K562 (cell line): ENCODE results near the gene GLRX. TPM values are rescaled to one million over a fixed set of nuclear protein-coding genes. Genes with fewer than 3 reads are reported as not detected.

ENCODE experiments used
- CHAMP1 ChIP-seq: fragments of 450-650 bp; IDR thresholded peaks from 2 replicates; pipeline ENCODE4 v1.6.1; 2016; ENCODE audit warnings: mild to moderate bottlenecking
- DNMT1 ChIP-seq: fragments of 450-650 bp; IDR thresholded peaks from 2 replicates; pipeline ENCODE4 v1.6.1; 2016; ENCODE audit warnings: antibody characterized with exemption, mild to moderate bottlenecking
- ETS1 ChIP-seq: conservative IDR thresholded peaks from 2 replicates; pipeline ENCODE4 v1.6.1; 2011; ENCODE audit warnings: low read depth, mild to moderate bottlenecking, low read length; ENCODE audit not compliant: control insufficient read depth
- ETV1 ChIP-seq: fragments of 450-650 bp; conservative IDR thresholded peaks from 2 replicates; pipeline ENCODE4 v1.6.1; 2016; ENCODE audit warnings: missing genetic modification characterization, control low read depth, low read depth, missing compliant biosample characterization
- HMGN3 ChIP-seq: IDR thresholded peaks from 2 replicates; pipeline ENCODE4 v1.6.1; 2011; ENCODE audit warnings: borderline replicate concordance, low read depth, mild to moderate bottlenecking, mixed read lengths, low read length; ENCODE audit not compliant: insufficient read length; ENCODE audit errors: extremely low read depth
- MCM7 ChIP-seq, 2 experiments: fragments of 450-650 bp; IDR thresholded peaks; 2 replicates each; pipeline ENCODE4 v1.6.1; 2016 to 2018
- MLX ChIP-seq, 2 experiments: fragments of 450-650 bp in 1 of 2; sonication (generic) in 1 of 2; formaldehyde crosslinking; conservative IDR thresholded peaks; 2 replicates each; pipeline versions ENCODE4 v1.4.0 to v1.8.1; 2020 to 2022; ENCODE audit warnings: mild to moderate bottlenecking in 1 of 2, missing genetic modification reagents in 1 of 2
- POLR2A ChIP-seq: fragments of 450-650 bp; conservative IDR thresholded peaks from 2 replicates; pipeline ENCODE4 v1.6.1; 2016
- PREB ChIP-seq: sonication (generic); formaldehyde crosslinking; IDR thresholded peaks from 2 replicates; pipeline ENCODE4 v1.8.1; 2023; ENCODE audit warnings: mild to moderate bottlenecking, missing genetic modification reagents
- RBBP5 ChIP-seq: fragments of 200-600 bp; sonication (generic); IDR thresholded peaks from 2 replicates; pipeline ENCODE4 v1.6.1; 2012; ENCODE audit warnings: borderline replicate concordance, mild to moderate bottlenecking, low read length, control low read depth, inconsistent platforms; ENCODE audit not compliant: insufficient read depth, poor library complexity, severe bottlenecking
- SAFB ChIP-seq: fragments of 200-400 bp; formaldehyde crosslinking; IDR thresholded peaks from 2 replicates; pipeline ENCODE4 v1.6.1; 2017; ENCODE audit warnings: low read depth, low read length, borderline replicate concordance
- SAP30 ChIP-seq: fragments of 200-600 bp; sonication (generic); IDR thresholded peaks from 2 replicates; pipeline ENCODE4 v1.6.1; 2012; ENCODE audit warnings: borderline replicate concordance, low read depth, mild to moderate bottlenecking, moderate library complexity, low read length, control low read depth, inconsistent platforms; ENCODE audit not compliant: insufficient read depth, poor library complexity, severe bottlenecking
- ZC3H4 ChIP-seq: sonication (generic); formaldehyde crosslinking; IDR thresholded peaks from 2 replicates; pipeline ENCODE4 v1.9.0; 2021; ENCODE audit warnings: missing genetic modification reagents, borderline replicate concordance
- ZNF449 ChIP-seq: fragments of 250-450 bp; sonication (Bioruptor Pico); IDR thresholded peaks from 2 replicates; pipeline ENCODE4 v1.8.0; 2022; ENCODE audit warnings: moderate library complexity, mild to moderate bottlenecking, inconsistent platforms
- polyA plus RNA-seq, 8 experiments: library from polyadenylated mRNA; depleted of rRNA in 4 of 8; stranded (reverse) in 5 of 8; unstranded in 3 of 8; fragments of >200 nt; fragmentation: Nextera tagmentation in 2 of 8; fragmentation: Illumina TruSeq in 1 of 8; extraction: Ambion mirVana in 2 of 8; extraction: Trizol in 1 of 8; gene quantifications; 2 replicates each; pipeline versions ENCODE4 v1.2.1 to v1.2.3, GENCODE V29; 2011 to 2014; ENCODE audit warnings: inconsistent platforms in 1 of 8, missing spikeins in 1 of 8
- total RNA-seq, 7 experiments: library from RNA; depleted of rRNA in 6 of 7; stranded (reverse); fragments of >200 nt in 6 of 7; fragmentation: Illumina TruSeq in 2 of 7; extraction: Trizol in 2 of 7; gene quantifications; 2 replicates each; pipeline versions ENCODE4 v1.2.1 to v1.2.3, GENCODE V29; 2011 to 2021; ENCODE audit warnings: low replicate concordance in 1 of 7
- TF ChIP-seq, protein P1 (sequence below): fragments of 450-650 bp; formaldehyde crosslinking; IDR thresholded peaks from 2 replicates; pipeline ENCODE4 v1.4.0; 2020; ENCODE audit warnings: mild to moderate bottlenecking, moderate library complexity
- TF ChIP-seq, protein P2 (sequence below): sonication (generic); formaldehyde crosslinking; IDR thresholded peaks from 2 replicates; pipeline ENCODE4 v1.8.1; 2022; ENCODE audit warnings: missing genetic modification reagents

GLRX gene
- total and polyA plus RNA-seq, 9 of the 15 experiments (the other 6 are each of a cell fraction or from before 2014, with no cell fraction given) = 2.3 to 11.2 (median 4.6) TPM

- TF ChIP-seq ETS1 (no peak), ZC3H4 (CRISPR knock-in tag) (no peak), HMGN3 (no peak), ETV1 (no peak), PREB (CRISPR knock-in tag) (no peak), SAP30 (no peak), ZNF449 (CRISPR knock-in tag) (no peak), RBBP5 (no peak), DNMT1 (no peak), MLX (CRISPR knock-in tag; conservative IDR thresholded peaks at IDR 0.05) (no peak), SAFB (no peak), MCM7 (IDR thresholded peaks at IDR 0.05) (no peak), POLR2A (peak; percentile 42; the same call in 1 of the 2 replicates), CHAMP1 (0 out of 2 replicates have a peak, but pooled peaks have one; percentile 23)
- TF ChIP-seq, protein P1, sequence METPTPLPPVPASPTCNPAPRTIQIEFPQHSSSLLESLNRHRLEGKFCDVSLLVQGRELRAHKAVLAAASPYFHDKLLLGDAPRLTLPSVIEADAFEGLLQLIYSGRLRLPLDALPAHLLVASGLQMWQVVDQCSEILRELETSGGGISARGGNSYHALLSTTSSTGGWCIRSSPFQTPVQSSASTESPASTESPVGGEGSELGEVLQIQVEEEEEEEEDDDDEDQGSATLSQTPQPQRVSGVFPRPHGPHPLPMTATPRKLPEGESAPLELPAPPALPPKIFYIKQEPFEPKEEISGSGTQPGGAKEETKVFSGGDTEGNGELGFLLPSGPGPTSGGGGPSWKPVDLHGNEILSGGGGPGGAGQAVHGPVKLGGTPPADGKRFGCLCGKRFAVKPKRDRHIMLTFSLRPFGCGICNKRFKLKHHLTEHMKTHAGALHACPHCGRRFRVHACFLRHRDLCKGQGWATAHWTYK (CRISPR knock-in tag) = no peak
- TF ChIP-seq, protein P2, sequence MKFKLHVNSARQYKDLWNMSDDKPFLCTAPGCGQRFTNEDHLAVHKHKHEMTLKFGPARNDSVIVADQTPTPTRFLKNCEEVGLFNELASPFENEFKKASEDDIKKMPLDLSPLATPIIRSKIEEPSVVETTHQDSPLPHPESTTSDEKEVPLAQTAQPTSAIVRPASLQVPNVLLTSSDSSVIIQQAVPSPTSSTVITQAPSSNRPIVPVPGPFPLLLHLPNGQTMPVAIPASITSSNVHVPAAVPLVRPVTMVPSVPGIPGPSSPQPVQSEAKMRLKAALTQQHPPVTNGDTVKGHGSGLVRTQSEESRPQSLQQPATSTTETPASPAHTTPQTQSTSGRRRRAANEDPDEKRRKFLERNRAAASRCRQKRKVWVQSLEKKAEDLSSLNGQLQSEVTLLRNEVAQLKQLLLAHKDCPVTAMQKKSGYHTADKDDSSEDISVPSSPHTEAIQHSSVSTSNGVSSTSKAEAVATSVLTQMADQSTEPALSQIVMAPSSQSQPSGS (CRISPR knock-in tag) = no peak
Observed at GRCh38 chr5:95773335-95774059, 49.0 kb downstream of the GLRX start (continued).
